ENCODE measurements around the gene GPR32. TPM values are rescaled to one million over a fixed set of nuclear protein-coding genes. Genes with fewer than 3 reads are reported as not detected.

The GPR32 gene
- total and polyA plus RNA-seq, 8 donors = not detected

DNA sequence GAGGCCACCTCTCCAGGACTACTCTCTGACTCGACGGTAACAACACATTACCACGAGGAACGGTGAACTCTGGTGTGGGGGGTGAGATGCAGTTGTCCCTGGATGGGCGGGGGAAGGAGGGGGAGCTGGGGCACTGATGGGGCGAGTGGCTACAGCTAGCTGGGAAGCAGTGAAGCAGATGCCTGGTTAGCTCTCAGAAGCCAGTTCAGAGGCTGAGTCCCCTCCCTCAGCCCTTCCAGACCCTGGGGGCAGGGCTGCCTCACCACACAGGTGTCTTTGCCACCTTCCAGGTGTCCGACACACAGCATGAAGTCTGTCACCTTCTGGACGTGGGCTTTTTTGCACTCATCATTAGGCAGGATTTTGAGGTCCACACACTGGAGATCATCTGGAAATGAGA lies 49.4 kb downstream of the GPR32 start:
- Histone ChIP-seq H3K4me1 (peaks cover 0 to 4% of the 10 kb centered on the region in 2 donors), H3K36me3 (no peaks in the 10 kb centered on the region), H3K9me3 (peaks cover 0 to 3% of the 10 kb centered on the region in 2 donors), H3K27me3 (peaks cover 16 to 98% of the 10 kb centered on the region in 2 donors), H3K27ac (no peak overlapping the region), H3K4me3 (no peak overlapping the region)
- TF ChIP-seq, protein P1, sequence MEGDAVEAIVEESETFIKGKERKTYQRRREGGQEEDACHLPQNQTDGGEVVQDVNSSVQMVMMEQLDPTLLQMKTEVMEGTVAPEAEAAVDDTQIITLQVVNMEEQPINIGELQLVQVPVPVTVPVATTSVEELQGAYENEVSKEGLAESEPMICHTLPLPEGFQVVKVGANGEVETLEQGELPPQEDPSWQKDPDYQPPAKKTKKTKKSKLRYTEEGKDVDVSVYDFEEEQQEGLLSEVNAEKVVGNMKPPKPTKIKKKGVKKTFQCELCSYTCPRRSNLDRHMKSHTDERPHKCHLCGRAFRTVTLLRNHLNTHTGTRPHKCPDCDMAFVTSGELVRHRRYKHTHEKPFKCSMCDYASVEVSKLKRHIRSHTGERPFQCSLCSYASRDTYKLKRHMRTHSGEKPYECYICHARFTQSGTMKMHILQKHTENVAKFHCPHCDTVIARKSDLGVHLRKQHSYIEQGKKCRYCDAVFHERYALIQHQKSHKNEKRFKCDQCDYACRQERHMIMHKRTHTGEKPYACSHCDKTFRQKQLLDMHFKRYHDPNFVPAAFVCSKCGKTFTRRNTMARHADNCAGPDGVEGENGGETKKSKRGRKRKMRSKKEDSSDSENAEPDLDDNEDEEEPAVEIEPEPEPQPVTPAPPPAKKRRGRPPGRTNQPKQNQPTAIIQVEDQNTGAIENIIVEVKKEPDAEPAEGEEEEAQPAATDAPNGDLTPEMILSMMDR (IDR thresholded peaks at IDR 0.05) = no peak
- ATAC-seq = no peak
- intact Hi-C loops (cut with DNase I) = no loop called here
- DNase-seq = no peak

DNA sequence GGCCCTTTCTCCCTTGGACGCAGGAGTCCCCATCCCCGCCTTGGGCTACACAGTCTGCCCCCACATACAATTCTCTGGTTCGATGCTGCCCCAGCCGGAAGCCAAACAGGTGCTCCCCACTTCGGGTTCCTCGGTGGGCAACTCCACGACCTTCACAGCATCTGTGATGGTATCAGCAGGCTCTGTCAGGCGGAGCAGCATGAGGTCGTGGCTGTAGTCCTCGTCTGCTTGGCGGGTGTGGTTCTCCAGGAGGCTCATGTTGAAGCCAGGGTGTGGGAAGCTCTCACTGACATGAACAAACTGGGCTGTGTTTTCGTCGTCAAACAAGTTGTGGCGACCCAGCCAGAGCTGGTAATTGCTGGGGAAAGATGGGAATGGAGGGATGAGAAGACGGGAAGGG lies 49.8 kb downstream of the GPR32 start:
- intact Hi-C loops (cut with DNase I) = no loop called here

DNA sequence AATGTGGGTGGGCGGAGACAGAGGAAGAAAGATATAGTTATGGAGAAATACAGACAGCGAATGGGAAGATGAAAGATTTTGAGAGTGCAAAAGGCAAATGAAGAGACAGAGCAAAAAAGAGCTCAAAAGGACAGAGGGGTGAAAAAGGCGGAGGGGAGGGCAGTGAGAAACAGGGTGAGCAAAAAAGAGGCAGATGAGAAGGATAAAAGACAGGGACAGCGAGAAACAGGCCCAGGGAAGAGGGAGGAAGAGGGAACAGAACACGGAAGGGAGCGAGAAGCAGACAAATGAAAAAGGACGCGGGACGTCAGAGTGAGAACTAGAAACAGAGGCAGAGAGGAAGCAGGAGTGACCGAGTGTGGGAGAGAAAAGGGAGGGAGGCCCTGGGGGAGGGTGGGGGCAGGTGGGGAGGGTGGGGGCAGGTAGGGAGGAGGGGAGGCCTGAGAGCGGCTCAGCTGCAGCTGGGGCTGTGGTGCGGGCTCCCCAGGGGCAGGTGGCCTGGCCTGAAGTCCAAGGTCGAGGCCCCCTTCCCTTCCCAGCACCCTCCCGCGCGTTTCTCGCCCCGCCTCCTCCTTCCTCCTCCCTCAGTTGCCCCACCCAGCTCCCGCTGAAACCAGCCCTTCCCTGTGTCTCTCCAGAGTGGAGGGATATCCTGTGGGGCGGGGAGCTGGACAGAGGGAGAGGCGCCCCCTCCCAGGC lies 50.4 kb downstream of the GPR32 start:
- Histone ChIP-seq H3K9me3 (no peaks in the 10 kb centered on the region), H3K4me3 (no peak overlapping the region), H3K27ac (no peak overlapping the region), H3K27me3 (peaks cover 16 to 97% of the 10 kb centered on the region in 2 donors), H3K36me3 (no peaks in the 10 kb centered on the region), H3K4me1 (peaks cover 0 to 4% of the 10 kb centered on the region in 2 donors)
- TF ChIP-seq, protein P1 (IDR thresholded peaks at IDR 0.05) = no peak
- ATAC-seq = no peak
- peak in 1 of 4 donors; percentile 76 for DNase-seq
- intact Hi-C loops (cut with DNase I) = no loop called here

More for the DNA sequence above, 49.8 kb downstream of the GPR32 start:
- TF ChIP-seq, protein P1 (IDR thresholded peaks at IDR 0.05) = no peak
- Histone ChIP-seq H3K27me3 (peaks cover 16 to 98% of the 10 kb centered on the region in 2 donors), H3K4me1 (peaks cover 0 to 4% of the 10 kb centered on the region in 2 donors), H3K4me3 (no peak overlapping the region), H3K27ac (no peak overlapping the region), H3K36me3 (no peaks in the 10 kb centered on the region), H3K9me3 (peaks cover 0 to 3% of the 10 kb centered on the region in 2 donors)
- no peak for DNase-seq
- no peak for ATAC-seq

DNA sequence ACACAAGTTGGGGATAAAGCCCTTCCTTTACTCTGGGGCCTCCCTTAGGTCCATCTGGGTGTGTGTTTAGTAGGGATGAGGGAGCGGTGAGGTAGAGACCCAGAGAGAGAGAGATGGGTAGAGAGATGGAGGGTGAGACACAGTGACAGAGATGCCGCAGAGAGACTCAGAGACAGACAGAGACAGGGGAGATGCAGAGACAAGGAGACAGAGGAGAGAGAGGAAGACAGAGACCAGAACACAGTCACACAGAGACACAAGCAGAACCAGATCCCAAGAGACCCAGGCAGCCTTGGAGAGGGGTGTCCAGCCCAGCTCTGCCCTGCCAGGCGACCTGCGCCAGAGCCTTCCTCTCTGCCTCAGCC lies 51.0 kb downstream of the GPR32 start:
- DNase-seq (no peak), ATAC-seq (no peak)
- no peak overlapping the region for H3K4me3 ChIP-seq
- TF ChIP-seq, protein P1 (IDR thresholded peaks at IDR 0.05) = no peak
- no peaks in the 10 kb centered on the region for H3K36me3 ChIP-seq
- no peak overlapping the region for H3K27ac ChIP-seq
- no peaks in the 10 kb centered on the region for H3K9me3 ChIP-seq
- intact Hi-C loops (cut with DNase I) = no loop called here
- H3K27me3 ChIP-seq = peaks cover 16 to 94% of the 10 kb centered on the region in 2 donors
- peaks cover 0 to 4% of the 10 kb centered on the region in 2 donors for H3K4me1 ChIP-seq

Other genes with a start within 250 kb of the GPR32 start
- gene LRRC4B, start 202.0 kb upstream of the GPR32 start, total RNA-seq = 1 to 10 TPM; 2.8 to 3.2 TPM
- 10 to 100 TPM in 5 of 6 donors, 1 to 10 TPM in 1; 9.0 to 14.3 (median 11.1) TPM for gene LRRC4B, start 202.0 kb upstream of the GPR32 start, polyA plus RNA-seq (ENCODE audit: insufficient read length in 6 of 6)
- gene SYT3, start 130.6 kb upstream of the GPR32 start, total RNA-seq = 1 to 10 TPM in 1 of 2 donors, under 1 TPM in 1; 0.12 to 1.5 TPM
- under 1 TPM; 0.08 to 0.92 (median 0.26) TPM for gene SYT3, start 130.6 kb upstream of the GPR32 start, polyA plus RNA-seq (ENCODE audit: insufficient read length in 6 of 6)
- 1 to 10 TPM in 1 of 2 donors, not detected in 1; 2.2 TPM for gene C19orf81, start 121.0 kb upstream of the GPR32 start, total RNA-seq
- not detected for gene C19orf81, start 121.0 kb upstream of the GPR32 start, polyA plus RNA-seq (ENCODE audit: insufficient read length in 6 of 6)
- gene SHANK1, start 50.7 kb upstream of the GPR32 start, total RNA-seq = 1 to 10 TPM in 1 of 2 donors, under 1 TPM in 1; 0.21 to 1.4 TPM
- gene SHANK1, start 50.7 kb upstream of the GPR32 start, polyA plus RNA-seq (ENCODE audit: insufficient read length in 6 of 6) = 1 to 10 TPM; 4.2 to 7.5 (median 5.6) TPM
- 10 to 100 TPM; 13.7 to 49.1 TPM for gene CLEC11A, start 47.1 kb upstream of the GPR32 start, total RNA-seq
- 10 to 100 TPM; 37.7 to 44.7 (median 40.3) TPM for gene CLEC11A, start 47.1 kb upstream of the GPR32 start, polyA plus RNA-seq (ENCODE audit: insufficient read length in 6 of 6)
- gene ACP4, start 20.0 kb downstream of the GPR32 start, total RNA-seq = not detected
- gene ACP4, start 20.0 kb downstream of the GPR32 start, polyA plus RNA-seq (ENCODE audit: insufficient read length in 6 of 6) = under 1 TPM in 4 of 6 donors, not detected in 2; 0.12 to 0.42 (median 0.16) TPM
- gene KLK1, start 53.3 kb downstream of the GPR32 start, total RNA-seq = under 1 TPM; 0.41 to 0.76 TPM
- under 1 TPM; 0.29 to 0.75 (median 0.60) TPM for gene KLK1, start 53.3 kb downstream of the GPR32 start, polyA plus RNA-seq (ENCODE audit: insufficient read length in 6 of 6)
- gene KLK15, start 63.1 kb downstream of the GPR32 start, total RNA-seq = not detected
- not detected for gene KLK15, start 63.1 kb downstream of the GPR32 start, polyA plus RNA-seq (ENCODE audit: insufficient read length in 6 of 6)
- not detected for gene KLK3, start 84.5 kb downstream of the GPR32 start, total RNA-seq
- not detected for gene KLK3, start 84.5 kb downstream of the GPR32 start, polyA plus RNA-seq (ENCODE audit: insufficient read length in 6 of 6)
- not detected for gene KLK2, start 103.0 kb downstream of the GPR32 start, total RNA-seq
- gene KLK2, start 103.0 kb downstream of the GPR32 start, polyA plus RNA-seq (ENCODE audit: insufficient read length in 6 of 6) = not detected
- not detected for gene KLK4, start 140.9 kb downstream of the GPR32 start, total RNA-seq
- not detected for gene KLK4, start 140.9 kb downstream of the GPR32 start, polyA plus RNA-seq (ENCODE audit: insufficient read length in 6 of 6)
- gene KLK5, start 182.6 kb downstream of the GPR32 start, total RNA-seq = under 1 TPM in 1 of 2 donors, not detected in 1; 0.52 TPM
- under 1 TPM; 0.21 to 0.99 (median 0.40) TPM for gene KLK5, start 182.6 kb downstream of the GPR32 start, polyA plus RNA-seq (ENCODE audit: insufficient read length in 6 of 6)
- not detected for gene KLK6, start 199.1 kb downstream of the GPR32 start, total RNA-seq
- under 1 TPM; 0.15 to 0.47 (median 0.29) TPM for gene KLK6, start 199.1 kb downstream of the GPR32 start, polyA plus RNA-seq (ENCODE audit: insufficient read length in 6 of 6)
- gene KLK7, start 213.5 kb downstream of the GPR32 start, total RNA-seq = under 1 TPM in 1 of 2 donors, not detected in 1; 0.55 TPM
- under 1 TPM in 3 of 6 donors, not detected in 3; 0.08 to 0.09 (median 0.08) TPM for gene KLK7, start 213.5 kb downstream of the GPR32 start, polyA plus RNA-seq (ENCODE audit: insufficient read length in 6 of 6)
- gene KLK8, start 231.1 kb downstream of the GPR32 start, total RNA-seq = not detected
- gene KLK8, start 231.1 kb downstream of the GPR32 start, polyA plus RNA-seq (ENCODE audit: insufficient read length in 6 of 6) = under 1 TPM in 1 of 6 donors, not detected in 5; 0.24 TPM
- 1 to 10 TPM; 1.3 to 3.4 TPM for gene KLK10, start 249.2 kb downstream of the GPR32 start, total RNA-seq
- 1 to 10 TPM in 2 of 6 donors, under 1 TPM in 4; 0.35 to 2.1 (median 0.68) TPM for gene KLK10, start 249.2 kb downstream of the GPR32 start, polyA plus RNA-seq (ENCODE audit: insufficient read length in 6 of 6)

All from left lung (tissue), 10 donors.